Keratinocyte (primary cell): ENCODE data around the gene RHOJ. TPM values are rescaled to one million over a fixed set of nuclear protein-coding genes. Genes with fewer than 3 reads are reported as not detected.

Source experiments
- DNase-seq: peaks from one replicate; pipeline ENCODE4 v3.0.0-alpha.2; 2011; ENCODE audit warnings: low read depth, missing footprints, low spot score
- FAIRE-seq: peaks from 2 replicates; lab custom pipeline; 2011; peaks lifted over from hg19 to GRCh38; lab: Jason Lieb, UNC
- H2AFZ ChIP-seq: 2 replicates; pipeline ENCODE4 v1.6.0; 2012; ENCODE audit warnings: low read length, control low read depth, inconsistent platforms; ENCODE audit not compliant: control insufficient read depth
- H3K27ac ChIP-seq: 2 replicates; pipeline ENCODE4 v1.5.1; 2011; ENCODE audit warnings: low read length; ENCODE audit not compliant: control insufficient read depth, insufficient read depth
- H3K27me3 ChIP-seq: 3 replicates; pipeline ENCODE4 v1.6.0; 2011; ENCODE audit warnings: low read length; ENCODE audit not compliant: control insufficient read depth, insufficient read depth; ENCODE audit errors: extremely low read depth
- H3K36me3 ChIP-seq, 2 experiments: 2 replicates in 1 of 2; 3 replicates in 1 of 2; pipeline ENCODE4 v1.5.1; 2011; ENCODE audit warnings: low read length in 2 of 2, mild to moderate bottlenecking in 1 of 2; ENCODE audit not compliant: control insufficient read depth in 2 of 2, insufficient read depth in 2 of 2; ENCODE audit errors: extremely low read depth in 1 of 2
- H3K4me1 ChIP-seq: 3 replicates; pipeline ENCODE4 v1.5.1; 2011; ENCODE audit warnings: low read length; ENCODE audit not compliant: control insufficient read depth, insufficient read depth; ENCODE audit errors: extremely low read depth
- H3K4me2 ChIP-seq: 3 replicates; pipeline ENCODE4 v1.6.0; 2011; ENCODE audit warnings: low read depth, low read length; ENCODE audit not compliant: control insufficient read depth, insufficient read depth; ENCODE audit errors: extremely low read depth
- H3K4me3 ChIP-seq, 3 experiments: fragments of 200-600 bp in 1 of 3; sonication (generic) in 1 of 3; 2 replicates in 2 of 3; 3 replicates in 1 of 3; pipeline ENCODE4 v1.5.1; 2011 to 2016; ENCODE audit warnings: low read length in 3 of 3, mild to moderate bottlenecking in 3 of 3, control low read depth in 2 of 3, inconsistent platforms in 1 of 3, low read depth in 1 of 3, mixed read lengths in 1 of 3, mixed run types in 1 of 3, moderate library complexity in 1 of 3; ENCODE audit not compliant: control insufficient read depth in 2 of 3, insufficient read depth in 2 of 3; ENCODE audit errors: extremely low read depth in 1 of 3
- H3K79me2 ChIP-seq: 2 replicates; pipeline ENCODE4 v1.6.0; 2012; ENCODE audit warnings: low read length; ENCODE audit not compliant: control insufficient read depth, insufficient read depth
- H3K9ac ChIP-seq: 3 replicates; pipeline ENCODE4 v1.6.0; 2011; ENCODE audit warnings: low read length; ENCODE audit not compliant: control insufficient read depth, insufficient read depth; ENCODE audit errors: extremely low read depth
- H3K9me1 ChIP-seq: 3 replicates; pipeline ENCODE4 v1.6.0; 2011; ENCODE audit warnings: low read length; ENCODE audit not compliant: control insufficient read depth, insufficient read depth; ENCODE audit errors: extremely low read depth
- H3K9me3 ChIP-seq: 2 replicates; pipeline ENCODE4 v1.5.1; 2012; ENCODE audit warnings: low read depth, low read length; ENCODE audit not compliant: control insufficient read depth
- H4K20me1 ChIP-seq: 3 replicates; pipeline ENCODE4 v1.6.0; 2011; ENCODE audit warnings: low read length; ENCODE audit not compliant: control insufficient read depth, insufficient read depth; ENCODE audit errors: extremely low read depth
- CTCF ChIP-seq, 3 experiments: IDR thresholded peaks in 1 of 3; conservative IDR thresholded peaks in 1 of 3; optimal IDR thresholded peaks in 1 of 3; 2 replicates in 2 of 3; 3 replicates in 1 of 3; pipeline versions ENCODE3 to v1.5.1; 2011; ENCODE audit warnings: low read length in 3 of 3, mild to moderate bottlenecking in 3 of 3, moderate library complexity in 2 of 3, control low read depth in 1 of 3, inconsistent platforms in 1 of 3; ENCODE audit not compliant: insufficient read depth in 2 of 3; ENCODE audit errors: extremely low read depth in 1 of 3
- EZH2 ChIP-seq: IDR thresholded peaks from one replicate; pipeline ENCODE4 v1.6.1; 2012; ENCODE audit warnings: inconsistent platforms, mild to moderate bottlenecking, low read length, moderate library complexity
- dilution Hi-C: fragments of 300-500 bp; cut with MboI; formaldehyde crosslinking; loops from one replicate; pipeline ENCODE4 v1.7.0; 2020; ENCODE audit warnings: low sequenced_read_pairs; ENCODE audit not compliant: extremely low pct_ligation_motif_present
- polyA plus RNA-seq, 5 experiments: library from polyadenylated mRNA; depleted of rRNA in 3 of 5; stranded (reverse) in 3 of 5; stranded (forward) in 1 of 5; unstranded in 1 of 5; fragments of >200 nt; gene quantifications; 1 replicate in 1 of 5; 2 replicates in 3 of 5; 3 replicates in 1 of 5; pipeline versions ENCODE4 v1.2.1 to v1.2.3, GENCODE V29; 2011 to 2012; ENCODE audit warnings: missing spikeins in 2 of 5, low read depth in 1 of 5, low replicate concordance in 1 of 5

The RHOJ gene
- polyA plus RNA-seq, 1 donor (not counting 4 experiments of a cell fraction or from before 2014, with no cell fraction given), result 0.46 TPM

GRCh38 chr14:63266106-63266505 lies 61.9 kb downstream of the RHOJ start:
- no peak for TF ChIP-seq CTCF (optimal IDR thresholded peaks at IDR 0.05 in 1 of 3, IDR thresholded peaks at IDR 0.05 in 1 of 3, conservative IDR thresholded peaks at IDR 0.05 in 1 of 3; ENCODE audit: extremely low read depth in 1 of 3, insufficient read depth in 2 of 3, low read length in 3 of 3)
- dilution Hi-C loops, result no loop called here
- H4K20me1 ChIP-seq, result no peaks in the 10 kb centered on the region
- no peaks in the 10 kb centered on the region for H3K9me1 ChIP-seq
- peak; percentile 4 for DNase-seq
- peak; percentile 43 for FAIRE-seq
- H3K9me3 ChIP-seq, result no peaks in the 10 kb centered on the region
- H3K36me3 ChIP-seq, result no peaks in the 10 kb centered on the region
- no peak overlapping the region for H2AFZ ChIP-seq
- no peaks in the 10 kb centered on the region for H3K27me3 ChIP-seq
- no peak overlapping the region for H3K4me2 ChIP-seq
- no peak overlapping the region for H3K4me3 ChIP-seq
- H3K79me2 ChIP-seq, result no peaks in the 10 kb centered on the region
- H3K9ac ChIP-seq, result no peak overlapping the region
- H3K4me1 ChIP-seq, result peaks cover 8% of the 10 kb centered on the region
- no peak overlapping the region for H3K27ac ChIP-seq

- Histone ChIP-seq H3K9me3 (no peaks in the 10 kb centered on the region), H2AFZ (peak overlapping the region; percentile 2), H3K9me1 (no peaks in the 10 kb centered on the region), H3K9ac (no peak overlapping the region), H3K36me3 (no peaks in the 10 kb centered on the region), H3K27me3 (no peaks in the 10 kb centered on the region), H3K27ac (no peak overlapping the region), H3K79me2 (no peaks in the 10 kb centered on the region), H3K4me3 (no peak overlapping the region), H4K20me1 (no peaks in the 10 kb centered on the region), H3K4me1 (peaks cover 8% of the 10 kb centered on the region), H3K4me2 (no peak overlapping the region)
- dilution Hi-C loops, result no loop called here
- DNase-seq (no peak), FAIRE-seq (no peak)
- TF ChIP-seq EZH2 (no peak), CTCF (optimal IDR thresholded peaks at IDR 0.05 in 1 of 3, IDR thresholded peaks at IDR 0.05 in 1 of 3, conservative IDR thresholded peaks at IDR 0.05 in 1 of 3; ENCODE audit: extremely low read depth in 1 of 3, insufficient read depth in 2 of 3, low read length in 3 of 3) (no peak)
These were observed 62.9 kb downstream of the RHOJ start for GRCh38 chr14:63267171-63267570.
